COLO668 (cell line): ENCODE measurements around the gene RTN4RL1.
A peak's percentile ranks its signal among the peaks of the same experiment; 100 is the strongest.

ENCODE experiments used
- DNase-seq: peaks from one replicate; lab custom pipeline; 2025; ENCODE audit not compliant: unreplicated experiment; lab: John Stamatoyannopoulos, UW

Gene RTN4RL1

GRCh38 chr17:1956134-1956533 is 69.0 kb downstream of the RTN4RL1 start:
- no peak for DNase-seq

GRCh38 chr17:1953831-1954230 is 71.3 kb downstream of the RTN4RL1 start:
- no peak for DNase-seq

DNA sequence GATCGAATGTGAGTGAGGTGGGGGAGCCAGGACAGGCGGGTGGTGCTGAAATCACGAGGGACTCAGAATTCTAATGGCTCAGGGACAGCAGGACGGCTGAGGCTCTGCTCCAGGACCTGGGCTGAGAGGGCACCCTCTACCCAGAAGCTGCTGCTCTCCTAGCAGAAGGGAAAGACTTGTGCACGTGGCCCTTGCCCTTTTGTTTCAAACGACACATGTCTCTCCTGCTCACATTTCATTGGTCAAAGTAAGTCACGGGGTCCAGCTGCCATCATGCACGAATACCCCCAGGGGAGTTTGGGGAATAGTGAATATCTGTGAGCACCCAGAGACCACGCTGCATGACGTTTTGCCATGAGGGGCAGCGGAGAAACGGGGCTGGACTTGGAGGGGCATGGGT is 73.2 kb downstream of the RTN4RL1 start:
- DNase-seq: no peak

DNA sequence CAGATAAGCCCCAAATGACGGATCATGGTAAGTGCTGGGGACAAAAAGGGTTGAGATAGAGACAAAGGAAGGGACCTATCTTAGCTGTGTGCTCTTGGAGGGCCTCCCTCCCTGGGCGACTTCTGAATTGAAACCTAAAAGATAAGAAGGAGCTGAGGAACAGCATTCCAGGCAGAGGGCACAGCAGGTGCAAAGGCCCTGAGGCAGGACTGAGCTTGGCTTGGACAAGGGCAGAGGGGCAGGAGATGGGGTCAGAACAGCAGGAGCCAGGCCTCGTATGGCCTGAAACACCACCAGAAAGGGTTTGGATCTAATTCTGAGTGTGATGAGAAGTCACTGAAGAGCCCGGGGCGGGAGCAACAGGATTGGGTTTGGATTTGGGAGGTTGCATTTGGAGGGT is 75.4 kb downstream of the RTN4RL1 start:
- DNase-seq: no peak

GRCh38 chr17:1948517-1948825 is 76.7 kb downstream of the RTN4RL1 start:
- DNase-seq: no peak

DNA sequence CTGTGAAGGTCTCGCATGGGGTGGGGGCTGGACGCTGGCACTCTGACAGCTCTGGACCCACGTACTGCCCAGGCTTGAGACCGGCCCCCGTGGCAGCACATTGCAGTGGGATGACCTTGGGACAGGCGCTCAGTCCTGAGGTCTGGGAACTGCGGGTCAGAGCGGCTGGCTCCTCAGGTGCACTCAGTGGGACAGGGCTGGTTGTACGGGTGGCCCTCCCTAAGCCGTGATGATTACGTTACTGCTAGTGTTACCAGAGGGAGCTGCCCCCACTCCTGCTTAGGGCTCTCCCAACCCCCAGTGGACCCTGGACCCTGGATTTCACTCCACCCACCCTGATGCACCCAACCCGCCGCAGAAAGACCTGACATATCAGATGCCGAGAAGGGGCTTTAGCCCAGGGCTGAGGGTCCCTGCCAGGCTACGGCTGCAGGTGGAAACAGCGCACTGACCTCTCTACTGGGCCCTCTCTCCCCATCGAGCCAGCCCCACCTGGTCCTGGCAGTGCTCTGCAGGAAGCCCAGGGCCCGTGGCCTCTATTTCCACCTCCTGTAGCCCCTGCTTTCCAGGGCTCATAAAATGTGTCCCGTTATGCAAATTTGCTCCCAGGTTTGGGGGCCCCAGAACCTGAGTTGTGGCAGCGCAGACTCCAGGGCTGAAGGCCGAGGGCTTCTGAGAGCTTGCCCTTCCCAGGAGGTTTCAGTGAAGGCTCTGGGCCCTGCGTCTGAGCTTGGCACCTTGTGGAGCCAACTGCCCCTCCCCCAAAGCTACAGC is 77.2 kb downstream of the RTN4RL1 start:
- DNase-seq: no peak

DNA sequence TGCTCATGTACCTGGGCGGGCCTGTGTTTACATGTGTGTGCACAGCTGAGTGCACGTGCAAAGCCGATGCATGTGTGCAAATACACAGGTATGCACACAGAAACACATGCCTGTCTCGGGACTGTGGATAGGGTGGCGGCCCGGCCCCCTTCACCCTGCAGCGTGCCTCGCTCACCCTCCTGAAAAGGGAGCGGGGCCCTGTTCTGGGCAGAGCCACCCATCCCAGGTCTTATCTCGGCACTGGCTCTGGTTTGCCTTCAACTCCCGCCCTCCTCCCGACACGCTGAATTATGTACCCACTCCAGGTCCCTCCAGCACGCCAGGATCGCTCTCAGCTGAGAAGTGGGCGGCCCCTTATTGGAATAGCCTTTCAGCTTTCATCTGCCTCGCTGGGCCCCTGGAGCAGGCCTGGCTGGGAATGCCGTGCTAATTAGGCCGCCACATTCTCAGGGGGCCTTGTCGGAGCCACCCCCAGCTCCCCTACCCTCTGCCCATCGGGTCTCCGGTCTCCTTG is 77.8 kb downstream of the RTN4RL1 start:
- no peak for DNase-seq

DNA sequence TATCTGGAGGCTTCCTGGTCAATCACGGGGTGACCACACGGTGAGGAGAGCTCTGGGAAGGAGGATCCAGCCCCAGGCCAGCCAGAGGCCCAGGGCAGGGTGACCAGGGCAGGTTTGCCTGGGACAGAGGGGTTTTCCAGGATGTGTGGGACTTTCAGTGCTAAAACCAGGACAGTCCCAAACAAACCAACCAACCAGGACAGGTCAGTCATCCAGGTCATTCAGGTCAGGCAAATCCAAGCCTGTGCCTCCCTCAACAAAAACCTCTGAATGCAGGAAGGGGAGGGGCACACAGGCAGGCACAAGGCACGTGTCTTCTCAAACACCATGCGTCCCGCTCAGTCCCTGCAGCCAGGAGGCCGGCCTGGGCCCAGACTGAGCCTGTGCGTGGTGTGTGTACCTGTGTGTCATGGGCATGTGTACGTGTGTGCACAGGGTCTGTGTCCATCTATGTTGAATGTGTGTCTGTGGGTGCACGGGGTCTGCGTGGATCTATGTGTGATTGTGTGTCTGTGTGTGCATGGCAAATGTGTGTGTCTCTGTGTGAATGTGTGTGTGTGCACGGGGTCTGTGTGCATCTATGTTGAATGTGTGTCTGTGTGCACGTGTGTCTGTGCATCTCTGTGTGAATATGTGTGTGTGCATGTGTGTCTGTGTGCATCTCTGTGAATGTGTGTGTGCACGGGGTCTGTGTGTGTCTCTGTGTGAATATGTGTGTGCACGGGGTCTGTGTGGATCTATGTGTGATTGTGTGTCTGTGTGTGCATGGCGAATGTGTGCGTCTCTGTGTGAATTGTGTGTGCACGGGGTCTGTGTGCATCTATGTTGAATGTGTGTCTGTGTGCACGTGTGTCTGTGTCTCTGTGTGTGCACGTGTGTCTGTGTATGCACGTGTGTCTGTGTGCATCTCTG is 78.9 kb downstream of the RTN4RL1 start:
- DNase-seq: no peak

GRCh38 chr17:1945621-1946020 is 79.5 kb downstream of the RTN4RL1 start:
- no peak for DNase-seq

DNA sequence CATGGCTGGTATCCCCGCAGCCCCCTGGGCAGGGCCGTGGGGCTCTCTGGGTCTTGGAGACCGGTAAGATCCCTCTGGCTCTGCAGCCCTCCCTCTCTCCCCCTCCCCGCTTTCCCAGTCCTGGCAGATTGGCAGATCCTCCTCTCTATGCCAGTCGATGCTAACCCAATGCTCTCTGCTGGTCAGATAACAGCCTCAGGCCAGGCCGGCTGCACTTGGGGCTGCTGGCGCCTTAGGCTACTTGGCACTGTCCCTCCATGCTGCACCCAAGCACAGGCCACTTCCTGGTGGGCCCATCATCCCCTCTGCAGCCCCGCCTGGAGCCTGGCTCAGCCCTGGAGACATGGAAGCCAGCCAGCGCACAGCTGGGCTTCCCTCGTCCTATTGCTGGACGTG is 81.7 kb downstream of the RTN4RL1 start:
- no peak for DNase-seq

DNA sequence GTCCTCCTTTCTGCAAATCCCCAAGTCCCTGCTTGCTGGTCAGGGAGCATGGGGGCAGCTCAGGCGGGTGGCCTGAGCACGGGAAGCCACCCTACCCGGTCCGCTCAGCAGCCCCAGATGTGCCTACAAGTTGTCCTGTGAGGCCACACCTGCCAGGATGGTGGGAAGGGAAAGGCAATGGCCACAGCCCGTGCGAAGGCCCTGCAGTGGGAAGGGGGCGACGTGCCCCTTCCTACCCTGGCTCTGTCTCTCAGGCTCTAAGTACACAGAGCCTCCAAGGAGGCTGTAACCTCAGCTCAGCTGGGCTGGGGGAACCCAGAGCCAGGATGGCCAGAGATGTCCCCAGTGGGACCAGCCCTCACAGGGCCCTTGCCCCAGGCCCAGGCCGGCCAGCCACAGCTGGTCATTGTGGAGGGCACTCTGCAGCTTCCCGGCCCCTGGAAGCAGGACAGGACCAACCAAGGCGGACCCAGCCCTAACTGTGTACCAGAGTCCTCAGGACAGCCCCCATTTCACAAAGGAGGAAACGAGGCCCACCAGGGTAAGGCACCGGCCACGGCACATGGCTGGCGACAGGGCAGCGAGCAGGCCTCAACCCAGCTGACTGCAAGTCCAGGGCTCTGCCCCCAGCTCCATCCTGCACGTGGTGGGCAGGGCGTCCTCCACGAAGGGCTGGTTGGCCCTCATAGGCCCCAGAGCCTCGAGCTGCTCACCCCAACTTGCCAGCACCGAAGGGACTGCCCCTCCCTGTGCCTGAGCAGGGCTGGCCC is 82.3 kb downstream of the RTN4RL1 start:
- DNase-seq: no peak

DNA sequence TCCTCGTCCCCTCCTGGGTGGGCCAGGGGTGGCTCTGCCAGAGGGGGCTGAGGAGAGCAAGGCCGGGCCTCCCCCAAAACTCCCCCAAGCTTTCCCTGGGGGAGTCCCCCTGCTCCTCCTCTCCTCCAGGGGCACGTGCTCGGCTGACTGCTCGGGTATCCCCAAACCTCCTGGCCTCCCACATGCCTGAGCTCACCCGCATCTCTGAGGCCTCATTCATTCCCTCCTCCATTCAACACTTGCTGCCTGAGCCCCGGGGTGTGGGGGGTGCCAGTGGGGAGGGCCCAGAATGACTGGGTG is 83.1 kb downstream of the RTN4RL1 start:
- DNase-seq: no peak

DNA sequence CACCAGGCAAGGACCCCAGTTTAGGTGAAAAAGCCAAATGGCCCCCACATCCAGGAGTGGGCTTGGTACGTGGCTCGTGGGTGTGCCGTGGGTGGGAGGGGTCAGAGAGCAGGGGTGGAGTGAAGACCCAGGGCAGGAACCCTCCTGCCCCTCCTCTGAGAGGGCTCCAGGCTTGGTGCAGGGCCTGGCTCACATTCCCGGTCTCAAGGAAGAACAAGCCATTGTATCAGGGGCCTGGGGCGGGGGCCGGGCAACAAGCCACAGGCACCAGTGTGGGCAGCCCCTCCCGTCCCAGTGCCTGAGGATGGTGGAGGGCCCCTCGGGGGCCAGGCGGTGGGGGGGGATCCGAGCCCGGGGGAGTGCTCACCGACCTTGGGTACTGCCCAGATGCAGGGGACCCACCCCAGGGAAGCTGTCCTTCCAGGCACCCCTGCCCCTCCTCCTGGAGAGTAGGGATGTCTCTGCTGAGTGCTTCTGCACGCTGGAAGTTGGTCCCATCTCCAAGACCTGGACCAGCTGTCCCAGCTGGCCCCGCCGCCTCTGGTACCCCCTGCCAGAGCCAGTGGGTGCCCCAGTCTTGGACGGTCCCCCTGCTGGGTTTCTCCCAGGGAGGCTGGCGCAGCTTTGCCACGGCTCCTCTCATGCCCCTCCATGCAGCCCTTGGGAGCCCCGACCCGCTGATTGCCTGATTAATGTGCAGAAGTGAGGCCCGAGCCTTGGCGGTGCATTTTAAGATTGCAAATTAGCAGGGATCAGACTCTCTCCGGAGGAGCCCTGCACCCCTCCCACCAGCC is 83.7 kb downstream of the RTN4RL1 start:
- no peak for DNase-seq

GRCh38 chr17:1940810-1941185 is 84.3 kb downstream of the RTN4RL1 start:
- no peak for DNase-seq

- peak; percentile 36 for DNase-seq
These were observed 84.9 kb downstream of the RTN4RL1 start for GRCh38 chr17:1939981-1940809.

- DNase-seq: no peak
These were observed 87.7 kb downstream of the RTN4RL1 start for GRCh38 chr17:1937461-1937860.

- no peak for DNase-seq
These were observed 88.4 kb downstream of the RTN4RL1 start for GRCh38 chr17:1936766-1937165.

- no peak for DNase-seq
These were observed 90.2 kb downstream of the RTN4RL1 start for GRCh38 chr17:1934901-1935300.

DNA sequence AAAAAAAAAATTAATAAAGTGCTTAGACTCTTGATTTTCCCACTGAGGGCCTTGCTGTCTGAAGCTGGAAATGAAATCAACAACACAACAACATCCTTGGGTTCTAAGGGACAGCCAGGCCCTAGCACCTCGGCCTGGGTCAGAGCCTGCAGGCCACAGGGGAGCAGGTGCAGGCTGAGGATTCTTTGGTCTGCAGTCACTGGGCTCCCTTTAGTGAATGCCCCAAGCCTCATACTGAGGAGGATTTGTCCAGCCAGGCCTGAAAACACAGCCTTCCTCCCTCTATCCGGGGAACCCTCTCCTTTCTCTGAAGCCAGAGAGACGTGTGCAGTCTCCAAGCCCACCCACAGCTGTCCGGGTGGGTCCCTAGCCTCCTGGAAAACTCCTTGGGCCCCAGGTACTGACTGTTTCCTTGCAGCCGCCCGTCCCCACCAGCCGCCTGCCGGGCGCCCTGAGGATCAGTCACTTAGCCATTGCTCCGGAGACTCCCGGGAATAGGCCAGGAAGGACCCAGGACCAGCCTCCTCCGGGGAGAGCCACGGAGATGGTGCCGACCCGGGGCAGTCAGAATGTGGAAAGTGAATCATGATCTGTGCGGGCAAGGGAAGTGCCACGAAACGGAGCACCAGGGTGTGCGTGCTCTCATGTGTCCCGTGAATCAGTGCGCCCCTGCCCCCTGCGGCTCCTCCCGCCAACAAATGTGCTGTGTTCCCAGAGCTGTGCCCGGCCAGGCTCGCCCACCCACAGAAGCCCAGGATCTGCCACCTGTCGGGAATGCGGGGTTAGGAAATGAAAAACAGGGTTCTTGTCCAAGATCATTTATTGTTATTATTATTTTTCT is 91.0 kb downstream of the RTN4RL1 start:
- DNase-seq: no peak
